K562 (cell line): ENCODE data around the gene GPATCH2L.

Source experiments
- CAMTA2 ChIP-seq: fragments of 250-450 bp; sonication (Bioruptor Pico); conservative IDR thresholded peaks from 2 replicates; pipeline ENCODE4 v1.5.1; 2022
- CEBPB ChIP-seq: fragments of 450-650 bp; IDR thresholded peaks from 2 replicates; pipeline ENCODE4 v1.6.1; 2016; ENCODE audit warnings: missing genetic modification characterization, missing compliant biosample characterization
- HCFC1 ChIP-seq: IDR thresholded peaks from 2 replicates; pipeline ENCODE4 v1.6.1; 2012; ENCODE audit warnings: low read depth, low read length, improper control_type of control experiment
- HDAC3 ChIP-seq: fragments of 450-650 bp; IDR thresholded peaks from 2 replicates; pipeline ENCODE4 v1.6.1; 2018; ENCODE audit warnings: borderline replicate concordance, mild to moderate bottlenecking, moderate library complexity; ENCODE audit not compliant: partially characterized antibody
- PHF8 ChIP-seq: fragments of 200-600 bp; sonication (generic); IDR thresholded peaks from 2 replicates; pipeline ENCODE4 v1.6.1; 2012; ENCODE audit warnings: mixed run types, mild to moderate bottlenecking, inconsistent platforms, low read length, moderate library complexity, borderline replicate concordance
- POLR2A ChIP-seq: fragments of 450-650 bp; conservative IDR thresholded peaks from 2 replicates; pipeline ENCODE4 v1.6.1; 2016
- ZNF24 ChIP-seq: fragments of 450-650 bp; IDR thresholded peaks from 2 replicates; pipeline ENCODE4 v1.6.1; 2016
- ZNF3 ChIP-seq: fragments of 250-450 bp; sonication (Bioruptor Pico); IDR thresholded peaks from 2 replicates; pipeline ENCODE4 v1.5.0; 2021; ENCODE audit warnings: mild to moderate bottlenecking, moderate library complexity
- TF ChIP-seq, protein P1 (sequence below): fragments of 250-450 bp; sonication (Bioruptor Pico); IDR thresholded peaks from 2 replicates; pipeline ENCODE4 v1.5.0; 2021
- TF ChIP-seq, protein P2 (sequence below), 2 experiments: fragments of 450-650 bp; formaldehyde crosslinking in 1 of 2; IDR thresholded peaks; 2 replicates each; pipeline versions ENCODE4 v1.4.0 to v1.6.1; 2014 to 2020; ENCODE audit warnings: mild to moderate bottlenecking in 2 of 2, borderline replicate concordance in 1 of 2, low read depth in 1 of 2
- TF ChIP-seq, protein P3 (sequence below): fragments of 250-450 bp; sonication (Bioruptor Pico); IDR thresholded peaks from 2 replicates; pipeline ENCODE4 v1.8.0; 2022; ENCODE audit warnings: inconsistent platforms
- TF ChIP-seq, protein P4 (sequence below), 3 experiments: IDR thresholded peaks in 2 of 3; conservative IDR thresholded peaks in 1 of 3; 2 replicates each; pipeline ENCODE4 v1.5.1; 2011 to 2012; ENCODE audit warnings: low read length in 3 of 3, mild to moderate bottlenecking in 3 of 3, control low read depth in 2 of 3, improper control_type of control experiment in 1 of 3, inconsistent platforms in 1 of 3, low read depth in 1 of 3, mixed read lengths in 1 of 3, moderate library complexity in 1 of 3; ENCODE audit not compliant: insufficient read depth in 2 of 3
- TF ChIP-seq, protein P5 (sequence below): sonication (generic); formaldehyde crosslinking; IDR thresholded peaks from 2 replicates; pipeline ENCODE4 v1.9.0; 2022; ENCODE audit warnings: mild to moderate bottlenecking, missing genetic modification reagents
- TF ChIP-seq, protein P6 (sequence below): fragments of 250-450 bp; sonication (Bioruptor Pico); IDR thresholded peaks from 2 replicates; pipeline ENCODE4 v1.8.0; 2021; ENCODE audit warnings: moderate library complexity, mild to moderate bottlenecking, inconsistent platforms

DNA sequence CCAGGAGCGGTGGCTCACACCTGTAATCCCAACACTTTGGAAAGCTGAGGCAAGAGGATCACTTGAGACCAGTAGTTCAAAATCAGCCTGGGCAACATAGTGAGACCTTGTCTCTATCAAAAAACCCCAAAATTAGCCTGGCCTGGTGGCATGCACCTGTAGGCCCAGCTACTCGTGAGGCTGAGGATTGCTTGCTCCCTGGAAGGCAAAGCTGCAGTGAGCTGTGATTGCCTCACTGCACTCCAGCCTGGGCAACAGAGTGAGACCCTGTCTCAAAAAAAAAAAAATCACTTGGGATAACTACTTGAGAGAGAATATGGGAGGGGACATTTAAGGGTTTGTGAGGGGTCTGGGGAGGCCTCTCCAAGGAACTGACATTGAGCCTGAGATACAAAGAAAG, 109.0 kb downstream of the GPATCH2L start:
- TF ChIP-seq, protein P1, sequence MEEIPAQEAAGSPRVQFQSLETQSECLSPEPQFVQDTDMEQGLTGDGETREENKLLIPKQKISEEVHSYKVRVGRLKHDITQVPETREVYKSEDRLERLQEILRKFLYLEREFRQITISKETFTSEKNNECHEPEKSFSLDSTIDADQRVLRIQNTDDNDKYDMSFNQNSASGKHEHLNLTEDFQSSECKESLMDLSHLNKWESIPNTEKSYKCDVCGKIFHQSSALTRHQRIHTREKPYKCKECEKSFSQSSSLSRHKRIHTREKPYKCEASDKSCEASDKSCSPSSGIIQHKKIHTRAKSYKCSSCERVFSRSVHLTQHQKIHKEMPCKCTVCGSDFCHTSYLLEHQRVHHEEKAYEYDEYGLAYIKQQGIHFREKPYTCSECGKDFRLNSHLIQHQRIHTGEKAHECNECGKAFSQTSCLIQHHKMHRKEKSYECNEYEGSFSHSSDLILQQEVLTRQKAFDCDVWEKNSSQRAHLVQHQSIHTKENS = no peak
- no peak for TF ChIP-seq ZNF24
- TF ChIP-seq, protein P2, sequence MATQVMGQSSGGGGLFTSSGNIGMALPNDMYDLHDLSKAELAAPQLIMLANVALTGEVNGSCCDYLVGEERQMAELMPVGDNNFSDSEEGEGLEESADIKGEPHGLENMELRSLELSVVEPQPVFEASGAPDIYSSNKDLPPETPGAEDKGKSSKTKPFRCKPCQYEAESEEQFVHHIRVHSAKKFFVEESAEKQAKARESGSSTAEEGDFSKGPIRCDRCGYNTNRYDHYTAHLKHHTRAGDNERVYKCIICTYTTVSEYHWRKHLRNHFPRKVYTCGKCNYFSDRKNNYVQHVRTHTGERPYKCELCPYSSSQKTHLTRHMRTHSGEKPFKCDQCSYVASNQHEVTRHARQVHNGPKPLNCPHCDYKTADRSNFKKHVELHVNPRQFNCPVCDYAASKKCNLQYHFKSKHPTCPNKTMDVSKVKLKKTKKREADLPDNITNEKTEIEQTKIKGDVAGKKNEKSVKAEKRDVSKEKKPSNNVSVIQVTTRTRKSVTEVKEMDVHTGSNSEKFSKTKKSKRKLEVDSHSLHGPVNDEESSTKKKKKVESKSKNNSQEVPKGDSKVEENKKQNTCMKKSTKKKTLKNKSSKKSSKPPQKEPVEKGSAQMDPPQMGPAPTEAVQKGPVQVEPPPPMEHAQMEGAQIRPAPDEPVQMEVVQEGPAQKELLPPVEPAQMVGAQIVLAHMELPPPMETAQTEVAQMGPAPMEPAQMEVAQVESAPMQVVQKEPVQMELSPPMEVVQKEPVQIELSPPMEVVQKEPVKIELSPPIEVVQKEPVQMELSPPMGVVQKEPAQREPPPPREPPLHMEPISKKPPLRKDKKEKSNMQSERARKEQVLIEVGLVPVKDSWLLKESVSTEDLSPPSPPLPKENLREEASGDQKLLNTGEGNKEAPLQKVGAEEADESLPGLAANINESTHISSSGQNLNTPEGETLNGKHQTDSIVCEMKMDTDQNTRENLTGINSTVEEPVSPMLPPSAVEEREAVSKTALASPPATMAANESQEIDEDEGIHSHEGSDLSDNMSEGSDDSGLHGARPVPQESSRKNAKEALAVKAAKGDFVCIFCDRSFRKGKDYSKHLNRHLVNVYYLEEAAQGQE (IDR thresholded peaks at IDR 0.05; ENCODE audit: borderline replicate concordance) = no peak
- TF ChIP-seq, protein P2 (CRISPR knock-in tag; IDR thresholded peaks at IDR 0.05; ENCODE audit: low read depth) = no peak
- no peak; the same call in 1 of the 2 replicates for TF ChIP-seq CEBPB (tag)
- TF ChIP-seq PHF8 = no peak
- TF ChIP-seq POLR2A = no peak
- TF ChIP-seq, protein P3, sequence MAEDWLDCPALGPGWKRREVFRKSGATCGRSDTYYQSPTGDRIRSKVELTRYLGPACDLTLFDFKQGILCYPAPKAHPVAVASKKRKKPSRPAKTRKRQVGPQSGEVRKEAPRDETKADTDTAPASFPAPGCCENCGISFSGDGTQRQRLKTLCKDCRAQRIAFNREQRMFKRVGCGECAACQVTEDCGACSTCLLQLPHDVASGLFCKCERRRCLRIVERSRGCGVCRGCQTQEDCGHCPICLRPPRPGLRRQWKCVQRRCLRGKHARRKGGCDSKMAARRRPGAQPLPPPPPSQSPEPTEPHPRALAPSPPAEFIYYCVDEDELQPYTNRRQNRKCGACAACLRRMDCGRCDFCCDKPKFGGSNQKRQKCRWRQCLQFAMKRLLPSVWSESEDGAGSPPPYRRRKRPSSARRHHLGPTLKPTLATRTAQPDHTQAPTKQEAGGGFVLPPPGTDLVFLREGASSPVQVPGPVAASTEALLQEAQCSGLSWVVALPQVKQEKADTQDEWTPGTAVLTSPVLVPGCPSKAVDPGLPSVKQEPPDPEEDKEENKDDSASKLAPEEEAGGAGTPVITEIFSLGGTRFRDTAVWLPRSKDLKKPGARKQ (CRISPR knock-in tag) = no peak
- TF ChIP-seq HCFC1 = no peak
- no peak for TF ChIP-seq ZNF3 (CRISPR knock-in tag)
- TF ChIP-seq, protein P4, sequence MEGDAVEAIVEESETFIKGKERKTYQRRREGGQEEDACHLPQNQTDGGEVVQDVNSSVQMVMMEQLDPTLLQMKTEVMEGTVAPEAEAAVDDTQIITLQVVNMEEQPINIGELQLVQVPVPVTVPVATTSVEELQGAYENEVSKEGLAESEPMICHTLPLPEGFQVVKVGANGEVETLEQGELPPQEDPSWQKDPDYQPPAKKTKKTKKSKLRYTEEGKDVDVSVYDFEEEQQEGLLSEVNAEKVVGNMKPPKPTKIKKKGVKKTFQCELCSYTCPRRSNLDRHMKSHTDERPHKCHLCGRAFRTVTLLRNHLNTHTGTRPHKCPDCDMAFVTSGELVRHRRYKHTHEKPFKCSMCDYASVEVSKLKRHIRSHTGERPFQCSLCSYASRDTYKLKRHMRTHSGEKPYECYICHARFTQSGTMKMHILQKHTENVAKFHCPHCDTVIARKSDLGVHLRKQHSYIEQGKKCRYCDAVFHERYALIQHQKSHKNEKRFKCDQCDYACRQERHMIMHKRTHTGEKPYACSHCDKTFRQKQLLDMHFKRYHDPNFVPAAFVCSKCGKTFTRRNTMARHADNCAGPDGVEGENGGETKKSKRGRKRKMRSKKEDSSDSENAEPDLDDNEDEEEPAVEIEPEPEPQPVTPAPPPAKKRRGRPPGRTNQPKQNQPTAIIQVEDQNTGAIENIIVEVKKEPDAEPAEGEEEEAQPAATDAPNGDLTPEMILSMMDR (IDR thresholded peaks at IDR 0.05 in 2 of 3, conservative IDR thresholded peaks at IDR 0.05 in 1 of 3; ENCODE audit: insufficient read depth in 2 of 3, low read depth in 1 of 3, low read length in 3 of 3) = no peak
- TF ChIP-seq, protein P5, sequence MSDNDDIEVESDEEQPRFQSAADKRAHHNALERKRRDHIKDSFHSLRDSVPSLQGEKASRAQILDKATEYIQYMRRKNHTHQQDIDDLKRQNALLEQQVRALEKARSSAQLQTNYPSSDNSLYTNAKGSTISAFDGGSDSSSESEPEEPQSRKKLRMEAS (CRISPR knock-in tag) = no peak
- TF ChIP-seq, protein P6, sequence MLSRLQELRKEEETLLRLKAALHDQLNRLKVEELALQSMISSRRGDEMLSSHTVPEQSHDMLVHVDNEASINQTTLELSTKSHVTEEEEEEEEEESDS (CRISPR knock-in tag) = no peak
- TF ChIP-seq HDAC3 = no peak
- no peak for TF ChIP-seq CAMTA2 (CRISPR knock-in tag)
